Colonic mucosa (tissue), 4 donors: Measurements from ENCODE around the gene ANKH. TPM values are rescaled to one million over a fixed set of nuclear protein-coding genes. Genes with fewer than 3 reads are reported as not detected.

Experiments used
- DNase-seq: peaks from one replicate; pipeline ENCODE4 v3.0.0-alpha.2; 2020
- H3K27ac ChIP-seq: fragments of 200-600 bp; one replicate; pipeline ENCODE4 v1.8.0; 2021
- H3K27me3 ChIP-seq: fragments of 200-600 bp; one replicate; pipeline ENCODE4 v1.8.0; 2021
- H3K36me3 ChIP-seq: fragments of 200-600 bp; one replicate; pipeline ENCODE4 v1.8.0; 2021
- H3K4me1 ChIP-seq: fragments of 200-600 bp; one replicate; pipeline ENCODE4 v1.8.0; 2021; ENCODE audit warnings: mild to moderate bottlenecking
- H3K4me3 ChIP-seq: fragments of 200-600 bp; one replicate; pipeline ENCODE4 v1.8.0; 2021
- H3K9ac ChIP-seq, 2 donors: one replicate each; pipeline ENCODE4 v1.7.0; 2013; ENCODE audit warnings: control low read depth in 2 of 2, low read depth in 2 of 2, low read length in 2 of 2
- H3K9me3 ChIP-seq: fragments of 200-600 bp; one replicate; pipeline ENCODE4 v1.8.0; 2021
- intact Hi-C: fragments of 100-400 bp; cut with DNase I; formaldehyde crosslinking; loops from one replicate; pipeline ENCODE4 v1.14.1; 2022
- total RNA-seq, 2 donors: library from RNA; stranded (reverse); fragmentation: NEBNext Ultra II Directional in 1 of 2; extraction: Animal tissue kit (Norgen Biotek cat#: 25700) in 1 of 2; gene quantifications; one replicate each; pipeline ENCODE4 v1.2.1, GENCODE V29; 2021
- TF ChIP-seq, protein P1 (sequence below): fragments of 200-600 bp; IDR thresholded peaks from one replicate; pipeline ENCODE4 v1.8.0; 2022; ENCODE audit warnings: antibody characterized with exemption, mild to moderate bottlenecking
- donor health status: healthy.
- donor health status: DM: no; HTN: no; CAD: no.
- donor health status: DM: no; HTN: no; CAD: no.

The ANKH gene
- total RNA-seq, 2 donors from 2014 or later: 81.8 to 103 TPM

- intact Hi-C loops: no loop called here
- DNase-seq: no peak
- H3K9me3 ChIP-seq: no peaks in the 10 kb centered on the region
- H3K27me3 ChIP-seq: no peaks in the 10 kb centered on the region
- H3K4me3 ChIP-seq: no peak overlapping the region
- TF ChIP-seq, protein P1, sequence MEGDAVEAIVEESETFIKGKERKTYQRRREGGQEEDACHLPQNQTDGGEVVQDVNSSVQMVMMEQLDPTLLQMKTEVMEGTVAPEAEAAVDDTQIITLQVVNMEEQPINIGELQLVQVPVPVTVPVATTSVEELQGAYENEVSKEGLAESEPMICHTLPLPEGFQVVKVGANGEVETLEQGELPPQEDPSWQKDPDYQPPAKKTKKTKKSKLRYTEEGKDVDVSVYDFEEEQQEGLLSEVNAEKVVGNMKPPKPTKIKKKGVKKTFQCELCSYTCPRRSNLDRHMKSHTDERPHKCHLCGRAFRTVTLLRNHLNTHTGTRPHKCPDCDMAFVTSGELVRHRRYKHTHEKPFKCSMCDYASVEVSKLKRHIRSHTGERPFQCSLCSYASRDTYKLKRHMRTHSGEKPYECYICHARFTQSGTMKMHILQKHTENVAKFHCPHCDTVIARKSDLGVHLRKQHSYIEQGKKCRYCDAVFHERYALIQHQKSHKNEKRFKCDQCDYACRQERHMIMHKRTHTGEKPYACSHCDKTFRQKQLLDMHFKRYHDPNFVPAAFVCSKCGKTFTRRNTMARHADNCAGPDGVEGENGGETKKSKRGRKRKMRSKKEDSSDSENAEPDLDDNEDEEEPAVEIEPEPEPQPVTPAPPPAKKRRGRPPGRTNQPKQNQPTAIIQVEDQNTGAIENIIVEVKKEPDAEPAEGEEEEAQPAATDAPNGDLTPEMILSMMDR: no peak
- no peaks in the 10 kb centered on the region for H3K4me1 ChIP-seq
- no peak overlapping the region for H3K9ac ChIP-seq
- H3K27ac ChIP-seq: no peak overlapping the region
- peaks cover 7% of the 10 kb centered on the region for H3K36me3 ChIP-seq
These were observed 176.4 kb downstream of the ANKH start for GRCh38 chr5:14695152-14695551.

DNA sequence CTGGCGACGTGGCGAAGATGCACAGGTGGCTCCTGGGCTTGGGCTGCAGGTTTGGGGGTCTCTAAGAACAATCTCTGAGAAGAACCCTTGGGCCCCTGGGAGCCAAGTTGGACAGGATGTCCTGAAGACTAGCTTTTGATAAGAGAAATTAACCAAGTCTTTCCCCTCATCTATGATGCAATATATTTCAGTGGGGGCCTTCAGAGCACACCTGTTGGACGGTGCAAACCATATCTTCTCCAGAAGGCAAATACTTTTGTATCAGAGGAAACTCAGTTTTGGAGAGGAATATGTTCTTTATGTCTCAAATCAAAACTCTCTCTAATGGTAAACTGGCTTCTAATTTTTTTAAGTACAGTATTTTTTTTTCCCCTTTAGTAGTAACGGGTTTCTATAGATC, 178.5 kb downstream of the ANKH start:
- no peak for DNase-seq
- no peak overlapping the region for H3K9ac ChIP-seq
- H3K36me3 ChIP-seq: peaks cover 16% of the 10 kb centered on the region
- no peaks in the 10 kb centered on the region for H3K4me1 ChIP-seq
- no peaks in the 10 kb centered on the region for H3K9me3 ChIP-seq
- H3K27me3 ChIP-seq: no peaks in the 10 kb centered on the region
- intact Hi-C loops: no loop called here
- H3K4me3 ChIP-seq: no peak overlapping the region
- H3K27ac ChIP-seq: no peak overlapping the region
- TF ChIP-seq, protein P1: no peak

- Histone ChIP-seq H3K27ac (no peak overlapping the region), H3K4me1 (no peaks in the 10 kb centered on the region), H3K9ac (no peak overlapping the region), H3K27me3 (no peaks in the 10 kb centered on the region), H3K9me3 (no peaks in the 10 kb centered on the region), H3K36me3 (peaks cover 16% of the 10 kb centered on the region), H3K4me3 (no peak overlapping the region)
- TF ChIP-seq, protein P1: no peak
- intact Hi-C loops: loop anchor here (5.0 to 10.0 kb wide), 2 partner anchors 40 to 328 kb away; no protein-coding TSS in a partner anchor
- DNase-seq: no peak
These were observed 184.4 kb downstream of the ANKH start for GRCh38 chr5:14687023-14687665.

- no peak for DNase-seq
These were observed 185.1 kb downstream of the ANKH start for GRCh38 chr5:14686517-14686916.

GRCh38 chr5:14685757-14686156, 185.8 kb downstream of the ANKH start:
- Histone ChIP-seq H3K4me3 (no peak overlapping the region), H3K9me3 (no peaks in the 10 kb centered on the region), H3K9ac (no peak overlapping the region), H3K4me1 (no peaks in the 10 kb centered on the region), H3K27ac (no peak overlapping the region), H3K27me3 (no peaks in the 10 kb centered on the region), H3K36me3 (peaks cover 23% of the 10 kb centered on the region)
- TF ChIP-seq, protein P1: peak; percentile 56
- intact Hi-C loops: loop anchor here (5.0 to 10.0 kb wide), 2 partner anchors 42 to 329 kb away; no protein-coding TSS in a partner anchor
- DNase-seq: peak; percentile 33

More at GRCh38 chr5:14686517-14686916, 185.1 kb downstream of the ANKH start:
- Histone ChIP-seq H3K9me3 (no peaks in the 10 kb centered on the region), H3K36me3 (peaks cover 21% of the 10 kb centered on the region), H3K27ac (no peak overlapping the region), H3K4me1 (no peaks in the 10 kb centered on the region), H3K4me3 (no peak overlapping the region), H3K27me3 (no peaks in the 10 kb centered on the region), H3K9ac (no peak overlapping the region)
- intact Hi-C loops: loop anchor here (5.0 to 10.0 kb wide), 2 partner anchors 41 to 328 kb away; no protein-coding TSS in a partner anchor
- TF ChIP-seq, protein P1: no peak
